Measurements from ENCODE around the gene RHOD.

Gene RHOD

GRCh38 chr11:67024966-67025365 lies 31.7 kb upstream of the RHOD start:
- TF ChIP-seq CTCF (conservative IDR thresholded peaks at IDR 0.05; ENCODE audit: low read depth, low read length): no peak
- no peak for DNase-seq (ENCODE audit: low read depth)
- H3K4me3 ChIP-seq (ENCODE audit: low read length): no peak overlapping the region

GRCh38 chr11:67025750-67026149 lies 30.9 kb upstream of the RHOD start:
- no peak overlapping the region for H3K4me3 ChIP-seq (ENCODE audit: low read length)
- TF ChIP-seq CTCF (conservative IDR thresholded peaks at IDR 0.05; ENCODE audit: low read depth, low read length): no peak
- DNase-seq (ENCODE audit: low read depth): no peak

GRCh38 chr11:67026941-67027340 lies 29.7 kb upstream of the RHOD start:
- no peak for DNase-seq (ENCODE audit: low read depth)
- TF ChIP-seq CTCF (conservative IDR thresholded peaks at IDR 0.05; ENCODE audit: low read depth, low read length): no peak
- no peak overlapping the region for H3K4me3 ChIP-seq (ENCODE audit: low read length)

GRCh38 chr11:67027483-67027930 lies 29.1 kb upstream of the RHOD start:
- H3K4me3 ChIP-seq (ENCODE audit: low read length): no peak overlapping the region
- TF ChIP-seq CTCF (conservative IDR thresholded peaks at IDR 0.05; ENCODE audit: low read depth, low read length): no peak
- DNase-seq (ENCODE audit: low read depth): no peak

- no peak for TF ChIP-seq CTCF (conservative IDR thresholded peaks at IDR 0.05; ENCODE audit: low read depth, low read length)
- no peak overlapping the region for H3K4me3 ChIP-seq (ENCODE audit: low read length)
- no peak for DNase-seq (ENCODE audit: low read depth)
These were observed 28.6 kb upstream of the RHOD start for GRCh38 chr11:67027943-67028542.

- TF ChIP-seq CTCF (conservative IDR thresholded peaks at IDR 0.05; ENCODE audit: low read depth, low read length): no peak
- DNase-seq (ENCODE audit: low read depth): no peak
- no peak overlapping the region for H3K4me3 ChIP-seq (ENCODE audit: low read length)
These were observed 27.5 kb upstream of the RHOD start for GRCh38 chr11:67029146-67029545.

- TF ChIP-seq CTCF (conservative IDR thresholded peaks at IDR 0.05; ENCODE audit: low read depth, low read length): no peak
- DNase-seq (ENCODE audit: low read depth): no peak
- no peak overlapping the region for H3K4me3 ChIP-seq (ENCODE audit: low read length)
These were observed 25.7 kb upstream of the RHOD start for GRCh38 chr11:67030976-67031375.

Data from retinal pigment epithelial cell (primary cell).